ENCODE measurements around the gene TGM4.

DNA sequence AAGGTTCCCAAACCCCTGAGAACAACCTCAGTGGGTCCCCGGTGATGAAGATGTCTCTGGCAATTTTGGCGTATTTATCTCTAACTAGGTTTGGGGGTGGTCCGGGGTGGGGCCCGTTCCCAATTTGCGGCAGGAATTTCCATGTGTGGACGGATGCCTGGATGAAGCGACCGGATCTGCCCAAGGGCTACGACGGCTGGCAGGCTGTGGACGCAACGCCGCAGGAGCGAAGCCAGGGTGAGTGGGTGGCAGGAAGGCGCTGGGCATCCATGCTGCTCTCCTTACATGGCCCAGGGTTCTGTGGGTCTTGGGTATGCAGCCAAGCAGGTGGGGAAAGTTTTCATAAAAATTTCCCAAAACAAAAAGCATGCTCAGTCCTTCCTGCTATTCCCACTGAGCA lies 29.3 kb downstream of the TGM4 start:
- TF ChIP-seq, protein P1, sequence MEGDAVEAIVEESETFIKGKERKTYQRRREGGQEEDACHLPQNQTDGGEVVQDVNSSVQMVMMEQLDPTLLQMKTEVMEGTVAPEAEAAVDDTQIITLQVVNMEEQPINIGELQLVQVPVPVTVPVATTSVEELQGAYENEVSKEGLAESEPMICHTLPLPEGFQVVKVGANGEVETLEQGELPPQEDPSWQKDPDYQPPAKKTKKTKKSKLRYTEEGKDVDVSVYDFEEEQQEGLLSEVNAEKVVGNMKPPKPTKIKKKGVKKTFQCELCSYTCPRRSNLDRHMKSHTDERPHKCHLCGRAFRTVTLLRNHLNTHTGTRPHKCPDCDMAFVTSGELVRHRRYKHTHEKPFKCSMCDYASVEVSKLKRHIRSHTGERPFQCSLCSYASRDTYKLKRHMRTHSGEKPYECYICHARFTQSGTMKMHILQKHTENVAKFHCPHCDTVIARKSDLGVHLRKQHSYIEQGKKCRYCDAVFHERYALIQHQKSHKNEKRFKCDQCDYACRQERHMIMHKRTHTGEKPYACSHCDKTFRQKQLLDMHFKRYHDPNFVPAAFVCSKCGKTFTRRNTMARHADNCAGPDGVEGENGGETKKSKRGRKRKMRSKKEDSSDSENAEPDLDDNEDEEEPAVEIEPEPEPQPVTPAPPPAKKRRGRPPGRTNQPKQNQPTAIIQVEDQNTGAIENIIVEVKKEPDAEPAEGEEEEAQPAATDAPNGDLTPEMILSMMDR (IDR thresholded peaks at IDR 0.05) = no peak
- TF ChIP-seq POLR2A (IDR thresholded peaks at IDR 0.05) = no peak

All from lower leg skin (tissue), 3 donors.